Testis (tissue), 2 donors: ENCODE results near the gene CLTA.

Experiments
- POLR2A ChIP-seq: fragments of 450-650 bp; IDR thresholded peaks from one replicate; pipeline ENCODE4 v1.6.1; 2017; ENCODE audit warnings: antibody characterized with exemption, mild to moderate bottlenecking, moderate library complexity
- TF ChIP-seq, protein P1 (sequence below), 3 experiments: fragments of 450-650 bp in 2 of 3; fragments of 200-600 bp in 1 of 3; sonication (generic) in 1 of 3; IDR thresholded peaks; one replicate each; pipeline ENCODE4 v1.5.1; 2016 to 2019; ENCODE audit warnings: antibody characterized with exemption in 3 of 3, mild to moderate bottlenecking in 2 of 3, moderate library complexity in 1 of 3

DNA sequence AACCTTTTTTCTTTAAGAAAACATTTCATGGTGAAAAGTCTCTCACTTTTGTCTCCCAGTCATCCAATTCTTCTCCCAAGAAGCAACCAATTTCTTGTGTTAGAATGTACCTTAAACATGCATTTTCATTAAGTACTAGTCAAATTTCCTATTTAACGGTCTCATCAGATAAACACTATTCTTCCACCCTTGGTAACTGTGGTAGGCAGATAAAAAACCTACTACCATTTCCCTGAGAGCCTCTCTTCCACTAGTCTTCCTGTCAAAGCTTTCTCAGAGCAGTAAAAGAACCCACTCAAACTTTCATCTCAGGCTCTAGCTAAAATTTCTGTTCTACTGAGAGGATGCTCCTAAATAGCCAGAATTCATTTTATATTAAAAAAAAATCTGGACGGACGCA lies 56.6 kb downstream of the CLTA start:
- TF ChIP-seq POLR2A, result no peak
- TF ChIP-seq, protein P1, sequence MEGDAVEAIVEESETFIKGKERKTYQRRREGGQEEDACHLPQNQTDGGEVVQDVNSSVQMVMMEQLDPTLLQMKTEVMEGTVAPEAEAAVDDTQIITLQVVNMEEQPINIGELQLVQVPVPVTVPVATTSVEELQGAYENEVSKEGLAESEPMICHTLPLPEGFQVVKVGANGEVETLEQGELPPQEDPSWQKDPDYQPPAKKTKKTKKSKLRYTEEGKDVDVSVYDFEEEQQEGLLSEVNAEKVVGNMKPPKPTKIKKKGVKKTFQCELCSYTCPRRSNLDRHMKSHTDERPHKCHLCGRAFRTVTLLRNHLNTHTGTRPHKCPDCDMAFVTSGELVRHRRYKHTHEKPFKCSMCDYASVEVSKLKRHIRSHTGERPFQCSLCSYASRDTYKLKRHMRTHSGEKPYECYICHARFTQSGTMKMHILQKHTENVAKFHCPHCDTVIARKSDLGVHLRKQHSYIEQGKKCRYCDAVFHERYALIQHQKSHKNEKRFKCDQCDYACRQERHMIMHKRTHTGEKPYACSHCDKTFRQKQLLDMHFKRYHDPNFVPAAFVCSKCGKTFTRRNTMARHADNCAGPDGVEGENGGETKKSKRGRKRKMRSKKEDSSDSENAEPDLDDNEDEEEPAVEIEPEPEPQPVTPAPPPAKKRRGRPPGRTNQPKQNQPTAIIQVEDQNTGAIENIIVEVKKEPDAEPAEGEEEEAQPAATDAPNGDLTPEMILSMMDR (IDR thresholded peaks at IDR 0.05), result no peak
